Caco-2 (cell line): ENCODE results near the gene CHCHD6. TPM values are rescaled to one million over a fixed set of nuclear protein-coding genes. Genes with fewer than 3 reads are reported as not detected.

Source experiments
- BruUV-seq: library from RNA; stranded (reverse); fragments of 400-500 nt; replicated peaks from 2 replicates; lab custom pipeline; 2021; lab: Mats Ljungman, UMichigan
- CTCF ChIA-PET: fragments of 300-600 bp; sonication (Branson Sonifier 250); formaldehyde crosslinking; loops from one replicate; lab custom pipeline; 2022; ENCODE audit warnings: antibody characterized with exemption; lab: Charles Lee
- POLR2A ChIA-PET: fragments of 300-600 bp; sonication (Branson Sonifier 250); formaldehyde crosslinking; loops from one replicate; lab custom pipeline; 2022; ENCODE audit warnings: antibody characterized with exemption; lab: Charles Lee
- DNase-seq, 2 experiments: peaks; one replicate each; pipeline versions ENCODE4 v3.0.0 to v3.0.0-alpha.2; 2020 to 2022
- H3K27me3 ChIP-seq: replicated peaks from 2 replicates; pipeline ENCODE4 v1.6.0; 2011; ENCODE audit warnings: low read length; ENCODE audit not compliant: control insufficient read depth, insufficient read depth
- H3K36me3 ChIP-seq: 2 replicates; pipeline ENCODE4 v1.5.1; 2011; ENCODE audit warnings: low read length; ENCODE audit not compliant: control insufficient read depth, insufficient read depth
- H3K4me1 ChIP-seq: fragments of 250-450 bp; sonication (Bioruptor Pico); 2 replicates; pipeline ENCODE4 v1.5.1; 2020; ENCODE audit warnings: mild to moderate bottlenecking
- H3K4me3 ChIP-seq: 2 replicates; pipeline ENCODE4 v1.5.1; 2011; ENCODE audit warnings: low read depth, mild to moderate bottlenecking, control low read depth, low read length
- H3K9me3 ChIP-seq: fragments of 250-450 bp; sonication (Bioruptor Pico); 2 replicates; pipeline ENCODE4 v1.5.1; 2020; ENCODE audit warnings: mild to moderate bottlenecking, moderate library complexity
- H3K27ac Mint-ChIP-seq: one replicate; pipeline ENCODE4 v1.8.0; 2022; ENCODE audit warnings: mixed read lengths; ENCODE audit not compliant: unreplicated experiment
- H3K27me3 Mint-ChIP-seq: one replicate; pipeline ENCODE4 v1.8.0; 2022; ENCODE audit warnings: mixed read lengths; ENCODE audit not compliant: insufficient read depth, unreplicated experiment
- H3K36me3 Mint-ChIP-seq: one replicate; pipeline ENCODE4 v1.8.0; 2022; ENCODE audit warnings: mild to moderate bottlenecking, mixed read lengths; ENCODE audit not compliant: insufficient read depth, unreplicated experiment
- H3K4me1 Mint-ChIP-seq: one replicate; pipeline ENCODE4 v1.8.0; 2022; ENCODE audit warnings: low read depth, mixed read lengths; ENCODE audit not compliant: unreplicated experiment
- H3K4me3 Mint-ChIP-seq: one replicate; pipeline ENCODE4 v1.8.0; 2022; ENCODE audit warnings: mild to moderate bottlenecking, moderate library complexity, mixed read lengths; ENCODE audit not compliant: unreplicated experiment
- H3K9me3 Mint-ChIP-seq: one replicate; pipeline ENCODE4 v1.8.0; 2022; ENCODE audit warnings: mixed read lengths; ENCODE audit not compliant: unreplicated experiment
- CTCF ChIP-seq, 2 experiments: fragments of 200-600 bp in 1 of 2; IDR thresholded peaks; 1 replicate in 1 of 2; 2 replicates in 1 of 2; pipeline versions ENCODE4 v1.5.1 to v1.8.0; 2011 to 2022; ENCODE audit warnings: antibody characterized with exemption in 1 of 2, control low read depth in 1 of 2, inconsistent platforms in 1 of 2, low read depth in 1 of 2, low read length in 1 of 2, mild to moderate bottlenecking in 1 of 2, moderate library complexity in 1 of 2; ENCODE audit not compliant: insufficient read depth in 1 of 2, severe bottlenecking in 1 of 2, unreplicated experiment in 1 of 2
- intact Hi-C: fragments of 100-400 bp; cut with micrococcal nuclease; formaldehyde crosslinking; loops from one replicate; pipeline ENCODE4 v1.10.0; 2022; ENCODE audit not compliant: unreplicated experiment
- total RNA-seq: library from RNA; stranded (reverse); gene quantifications from 2 replicates; pipeline ENCODE4 v1.2.3, GENCODE V29; 2022

CHCHD6 gene
- total RNA-seq, 1 experiment from 2014 or later, result 49.5 TPM

- TF ChIP-seq CTCF (IDR thresholded peaks at IDR 0.05; ENCODE audit: insufficient read depth in 1 of 2, low read depth in 1 of 2, low read length in 1 of 2, severe bottlenecking in 1 of 2, unreplicated experiment in 1 of 2), result no peak
- no peak for DNase-seq
- H3K27me3 ChIP-seq, result no peaks in the 10 kb centered on the region
- Mint-ChIP-seq H3K36me3 (peaks cover 23% of the 10 kb centered on the region), H3K4me3 (no peak overlapping the region), H3K27ac (no peak overlapping the region), H3K9me3 (no peaks in the 10 kb centered on the region), H3K4me1 (peaks cover 39% of the 10 kb centered on the region), H3K27me3 (no peaks in the 10 kb centered on the region)
- intact Hi-C loops, result no loop called here
- peaks cover 29% of the 10 kb centered on the region for H3K4me1 ChIP-seq
- no peaks in the 10 kb centered on the region for H3K36me3 ChIP-seq
- no peaks in the 10 kb centered on the region for H3K9me3 ChIP-seq
- no TSS peak for BruUV-seq
- POLR2A ChIA-PET, result no interaction called here
- CTCF ChIA-PET, result no interaction called here
- H3K4me3 ChIP-seq, result no peak overlapping the region
These were observed 225.0 kb downstream of the CHCHD6 start for GRCh38 chr3:126928921-126929474.

- Histone ChIP-seq H3K36me3 (no peaks in the 10 kb centered on the region), H3K4me1 (peaks cover 35% of the 10 kb centered on the region), H3K4me3 (no peak overlapping the region), H3K9me3 (no peaks in the 10 kb centered on the region), H3K27me3 (no peaks in the 10 kb centered on the region)
- Mint-ChIP-seq H3K4me1 (peaks cover 43% of the 10 kb centered on the region), H3K4me3 (no peak overlapping the region), H3K27me3 (no peaks in the 10 kb centered on the region), H3K36me3 (peaks cover 17% of the 10 kb centered on the region), H3K9me3 (no peaks in the 10 kb centered on the region), H3K27ac (no peak overlapping the region)
- ChIA-PET POLR2A (no interaction called here), CTCF (no interaction called here)
- intact Hi-C loops, result loop anchor here (5.0 kb wide), 2 partner anchors 49 to 179 kb away; no protein-coding TSS in a partner anchor
- no peak for TF ChIP-seq CTCF (IDR thresholded peaks at IDR 0.05; ENCODE audit: insufficient read depth in 1 of 2, low read depth in 1 of 2, low read length in 1 of 2, severe bottlenecking in 1 of 2, unreplicated experiment in 1 of 2)
- BruUV-seq, result no TSS peak
- DNase-seq, result no peak
These were observed 227.0 kb downstream of the CHCHD6 start for GRCh38 chr3:126930936-126931600.

- BruUV-seq, result no TSS peak
- H3K36me3 Mint-ChIP-seq, result peaks cover 10% of the 10 kb centered on the region
- no peak for TF ChIP-seq CTCF (IDR thresholded peaks at IDR 0.05; ENCODE audit: insufficient read depth in 1 of 2, low read depth in 1 of 2, low read length in 1 of 2, severe bottlenecking in 1 of 2, unreplicated experiment in 1 of 2)
- H3K9me3 Mint-ChIP-seq, result no peaks in the 10 kb centered on the region
- Histone ChIP-seq H3K4me1 (peaks cover 35% of the 10 kb centered on the region), H3K4me3 (no peak overlapping the region), H3K27me3 (no peaks in the 10 kb centered on the region), H3K9me3 (no peaks in the 10 kb centered on the region), H3K36me3 (no peaks in the 10 kb centered on the region)
- H3K27me3 Mint-ChIP-seq, result no peaks in the 10 kb centered on the region
- ChIA-PET POLR2A (no interaction called here), CTCF (no interaction called here)
- H3K4me1 Mint-ChIP-seq, result peaks cover 43% of the 10 kb centered on the region
- no peak overlapping the region for H3K4me3 Mint-ChIP-seq
- no peak overlapping the region for H3K27ac Mint-ChIP-seq
- intact Hi-C loops, result loop anchor here (5.0 kb wide), 2 partner anchors 49 to 179 kb away; no protein-coding TSS in a partner anchor
- no peak for DNase-seq
These were observed 227.8 kb downstream of the CHCHD6 start for GRCh38 chr3:126931806-126932187.
